NCI-H187 treated with DMSO at 0.1 percent for 48 hours (cell line): ENCODE results near the gene TRNT1.

Experiments
- DNase-seq: peaks from one replicate; lab custom pipeline; 2025; lab: John Stamatoyannopoulos, UW

Gene TRNT1

GRCh38 chr3:3126477-3127431 lies at the start of gene TRNT1:
TRNT1 (plus strand) TSS chr3:3126940; CDS start chr3:3129041, 2,101 bp downstream.
- peak; percentile 2 for DNase-seq

- no peak for DNase-seq
Measured at GRCh38 chr3:3080309-3080708, 46.4 kb upstream of the TRNT1 start.

- no peak for DNase-seq
Measured at GRCh38 chr3:3081381-3082233, 45.1 kb upstream of the TRNT1 start.

- DNase-seq, result no peak
Measured at GRCh38 chr3:3082234-3082924, 44.4 kb upstream of the TRNT1 start.

GRCh38 chr3:3084890-3085289 lies 41.9 kb upstream of the TRNT1 start:
- no peak for DNase-seq

- DNase-seq, result no peak
Measured at GRCh38 chr3:3085782-3086181, 41.0 kb upstream of the TRNT1 start.

- no peak for DNase-seq
Measured at GRCh38 chr3:3086239-3086638, 40.5 kb upstream of the TRNT1 start.

GRCh38 chr3:3087279-3087678 lies 39.5 kb upstream of the TRNT1 start:
- no peak for DNase-seq

- no peak for DNase-seq
Measured at GRCh38 chr3:3087716-3088465, 38.8 kb upstream of the TRNT1 start.

- no peak for DNase-seq
Measured at GRCh38 chr3:3089017-3089416, 37.7 kb upstream of the TRNT1 start.

GRCh38 chr3:3097958-3098357 lies 28.8 kb upstream of the TRNT1 start:
- DNase-seq, result no peak

GRCh38 chr3:3101660-3102458 lies 24.9 kb upstream of the TRNT1 start:
- DNase-seq, result no peak

- no peak for DNase-seq
Measured at GRCh38 chr3:3102751-3103150, 24.0 kb upstream of the TRNT1 start.

- DNase-seq, result no peak
Measured at GRCh38 chr3:3105246-3105645, 21.5 kb upstream of the TRNT1 start.

- DNase-seq, result no peak
Measured at GRCh38 chr3:3105815-3106214, 20.9 kb upstream of the TRNT1 start.

- no peak for DNase-seq
Measured at GRCh38 chr3:3107181-3107580, 19.6 kb upstream of the TRNT1 start.

GRCh38 chr3:3107858-3108257 lies 18.9 kb upstream of the TRNT1 start:
- no peak for DNase-seq

- DNase-seq, result no peak
Measured at GRCh38 chr3:3109407-3110298, 17.1 kb upstream of the TRNT1 start.

GRCh38 chr3:3110299-3110630 lies 16.5 kb upstream of the TRNT1 start, which contains the start of gene IL5RA:
IL5RA (minus strand) TSS chr3:3110374; CDS start chr3:3104984, 5,390 bp downstream.
- DNase-seq, result no peak
